Measurements from ENCODE around the gene FOCAD. TPM values are rescaled to one million over a fixed set of nuclear protein-coding genes. Genes with fewer than 3 reads are reported as not detected.

Gene FOCAD
- total RNA-seq, 1 donor from 2014 or later, result 60.1 TPM

DNA sequence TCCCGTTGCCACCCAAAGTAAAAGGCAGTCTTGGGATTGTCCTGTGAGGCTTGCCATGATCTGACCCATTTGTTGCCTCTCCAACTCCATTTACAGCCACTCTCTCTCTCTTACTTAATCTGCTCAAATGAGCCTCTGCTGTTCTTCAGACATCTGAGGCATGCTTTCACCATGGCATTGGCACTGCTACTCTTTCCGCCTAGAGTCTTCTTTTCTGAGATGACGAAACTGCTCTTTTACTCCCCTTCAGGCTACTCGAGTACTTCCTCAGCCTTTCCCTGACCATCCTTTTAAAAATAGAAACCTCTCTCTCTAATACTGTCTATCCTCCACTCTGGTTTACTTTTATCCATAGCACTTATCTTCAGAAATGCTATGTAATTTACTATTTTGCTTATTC is 9.0 kb downstream of the FOCAD start:
- no peak for TF ChIP-seq CTCF (conservative IDR thresholded peaks at IDR 0.05)
- Mint-ChIP-seq H3K9me3 (no peaks in the 10 kb centered on the region), H3K4me1 (peaks cover 14% of the 10 kb centered on the region), H3K27ac (ENCODE audit: unreplicated experiment) (no peak overlapping the region), H3K27me3 (ENCODE audit: low read depth) (no peaks in the 10 kb centered on the region), H3K36me3 (ENCODE audit: low read depth) (peaks cover 3% of the 10 kb centered on the region), H3K4me3 (no peak overlapping the region)
- DNase-seq (ENCODE audit: low read depth, low spot score), result no peak

- TF ChIP-seq CTCF (conservative IDR thresholded peaks at IDR 0.05), result no peak
- Mint-ChIP-seq H3K27me3 (ENCODE audit: low read depth) (no peaks in the 10 kb centered on the region), H3K4me3 (no peak overlapping the region), H3K9me3 (no peaks in the 10 kb centered on the region), H3K4me1 (peaks cover 14% of the 10 kb centered on the region), H3K36me3 (ENCODE audit: low read depth) (peaks cover 3% of the 10 kb centered on the region), H3K27ac (ENCODE audit: unreplicated experiment) (no peak overlapping the region)
- no peak for DNase-seq (ENCODE audit: low read depth, low spot score)
These were observed 10.2 kb downstream of the FOCAD start for GRCh38 chr9:20694248-20694647.

DNA sequence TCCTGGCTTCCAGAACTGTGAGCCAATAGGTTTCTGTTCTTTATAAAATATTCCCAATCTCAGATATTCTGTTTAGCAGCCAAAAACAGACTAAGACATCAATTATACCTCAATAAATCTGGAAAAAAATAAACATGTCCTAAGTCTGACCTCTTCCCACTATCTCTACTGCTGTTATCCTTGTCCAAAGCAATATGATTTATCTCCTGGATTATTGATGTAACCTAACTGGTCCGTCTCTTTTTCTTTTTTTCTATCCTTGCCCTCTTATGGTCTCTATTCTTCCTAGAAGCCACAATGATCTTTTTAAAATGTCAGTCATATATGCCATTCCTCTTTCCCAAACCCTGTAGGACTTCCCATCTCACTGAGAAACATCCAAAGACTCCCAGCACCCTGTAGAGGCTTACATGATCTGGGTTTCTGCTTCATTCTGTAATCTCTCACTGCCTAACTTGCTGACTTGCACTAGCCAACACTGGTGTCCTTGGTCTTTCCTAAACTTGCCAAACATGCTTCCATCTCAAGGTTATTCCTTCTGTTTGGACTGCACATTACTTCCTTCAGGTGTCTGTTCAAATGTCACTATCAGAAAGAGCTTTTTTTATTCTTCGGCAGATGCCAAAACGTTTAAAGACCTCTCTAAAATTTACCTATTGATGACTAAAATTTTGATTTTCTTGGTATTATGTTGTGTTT is 13.1 kb downstream of the FOCAD start:
- DNase-seq (ENCODE audit: low read depth, low spot score), result no peak
- H3K4me1 Mint-ChIP-seq, result peaks cover 24% of the 10 kb centered on the region
- H3K27ac Mint-ChIP-seq (ENCODE audit: unreplicated experiment), result no peak overlapping the region
- TF ChIP-seq CTCF (conservative IDR thresholded peaks at IDR 0.05), result no peak
- H3K9me3 Mint-ChIP-seq, result no peaks in the 10 kb centered on the region
- no peaks in the 10 kb centered on the region for H3K27me3 Mint-ChIP-seq (ENCODE audit: low read depth)
- peaks cover 3% of the 10 kb centered on the region for H3K36me3 Mint-ChIP-seq (ENCODE audit: low read depth)
- no peak overlapping the region for H3K4me3 Mint-ChIP-seq

DNA sequence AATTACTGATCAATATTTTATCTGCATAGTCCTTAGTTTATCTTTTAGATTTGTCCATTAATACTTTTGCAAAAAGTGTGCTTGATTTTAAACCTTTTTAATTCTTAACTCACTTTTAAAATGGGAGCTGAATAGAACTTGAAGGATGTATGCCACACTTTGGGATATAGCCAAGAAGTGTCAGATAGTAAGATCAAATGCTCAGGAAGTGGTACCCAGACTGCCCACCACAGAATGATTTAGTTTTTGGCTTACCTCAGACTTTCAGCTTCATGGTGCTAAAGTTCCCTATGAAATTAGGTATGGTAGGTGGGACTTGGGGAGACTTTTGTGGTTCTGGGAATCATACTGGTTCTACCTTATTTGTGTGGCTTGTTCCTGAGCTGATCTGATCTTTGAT is 14.7 kb downstream of the FOCAD start:
- Mint-ChIP-seq H3K36me3 (ENCODE audit: low read depth) (no peaks in the 10 kb centered on the region), H3K9me3 (no peaks in the 10 kb centered on the region), H3K4me1 (peaks cover 12% of the 10 kb centered on the region), H3K4me3 (no peak overlapping the region), H3K27me3 (ENCODE audit: low read depth) (no peaks in the 10 kb centered on the region), H3K27ac (ENCODE audit: unreplicated experiment) (no peak overlapping the region)
- no peak for TF ChIP-seq CTCF (conservative IDR thresholded peaks at IDR 0.05)
- DNase-seq (ENCODE audit: low read depth, low spot score), result no peak

DNA sequence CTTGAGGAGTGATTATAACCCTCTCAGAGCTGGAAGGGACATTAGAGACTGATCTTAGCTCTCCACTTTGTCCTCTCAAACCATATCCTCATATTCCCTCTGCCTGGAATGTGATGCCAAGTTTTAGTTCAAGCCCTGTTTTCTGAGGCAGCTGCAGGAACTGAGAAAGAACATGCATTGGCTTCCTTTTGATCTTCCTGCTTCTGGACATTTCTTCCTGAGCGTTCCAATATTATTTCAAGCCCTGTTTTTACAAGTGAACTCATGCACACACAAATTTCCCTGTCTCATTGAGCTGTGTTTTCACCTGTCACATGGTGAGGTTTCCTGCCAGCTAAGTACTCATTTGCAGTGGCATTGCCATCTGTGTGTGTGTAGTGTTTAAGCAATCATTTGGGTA is 17.0 kb downstream of the FOCAD start:
- Mint-ChIP-seq H3K36me3 (ENCODE audit: low read depth) (no peaks in the 10 kb centered on the region), H3K4me3 (no peak overlapping the region), H3K27me3 (ENCODE audit: low read depth) (no peaks in the 10 kb centered on the region), H3K4me1 (peaks cover 12% of the 10 kb centered on the region), H3K9me3 (no peaks in the 10 kb centered on the region), H3K27ac (ENCODE audit: unreplicated experiment) (no peak overlapping the region)
- no peak for DNase-seq (ENCODE audit: low read depth, low spot score)
- TF ChIP-seq CTCF (conservative IDR thresholded peaks at IDR 0.05), result no peak

Measured in neural crest cell (in vitro differentiated cells).